Germinal center (tissue), 1 donor: Measurements from ENCODE around the gene PLXNB3.
"Not testable (repeated sequence)": the region's sequence is repeated elsewhere in the genome, so short reads cannot be mapped to it uniquely, and the experiment has no call there.

ENCODE experiments used
- DNase-seq: peaks from one replicate; pipeline ENCODE4 v3.0.0; 2012; ENCODE audit warnings: mixed read lengths, low spot score

Gene PLXNB3

DNA sequence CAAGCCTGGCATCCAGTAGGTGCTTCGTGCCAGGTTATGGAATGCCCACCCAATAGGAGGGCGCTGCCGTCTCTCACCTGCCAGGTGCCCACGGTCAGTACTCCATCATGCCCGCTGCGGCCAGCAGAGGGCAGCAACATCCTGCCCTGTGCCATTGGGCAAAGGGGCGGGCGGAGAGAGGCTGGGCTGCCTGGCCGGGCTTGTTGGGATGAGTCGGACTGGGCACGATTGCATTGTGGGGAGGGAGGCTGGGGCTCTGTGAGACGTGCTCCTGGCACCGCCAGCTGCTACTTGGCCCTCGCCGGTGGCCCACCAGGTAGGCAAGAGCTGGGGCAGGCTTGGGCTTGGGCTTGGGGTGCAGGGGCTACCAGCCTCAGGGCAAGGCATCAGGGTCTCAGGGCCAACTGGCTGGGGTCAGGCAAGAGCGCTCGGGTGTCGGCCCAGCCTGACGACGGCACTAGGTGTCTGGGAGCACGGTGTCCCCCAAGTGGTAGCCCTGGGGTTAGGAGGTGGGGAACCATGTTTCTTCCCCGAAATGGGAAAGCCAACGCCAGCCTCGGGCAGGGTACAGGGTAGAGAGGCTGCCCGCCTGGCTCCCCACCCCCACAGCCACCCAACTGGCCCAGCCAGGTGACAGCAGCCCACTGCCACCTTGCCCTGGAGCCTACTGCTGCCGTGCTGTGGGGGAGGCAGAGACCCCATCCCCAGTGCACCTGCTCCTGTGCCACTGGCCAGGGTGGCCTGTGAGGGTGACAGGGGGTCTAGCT is at the start of gene PLXNB3:
PLXNB3 (plus strand) TSS at position 261 of the 767 bp plus-strand sequence. CDS start 1,287 bp downstream, outside the sequence.
- DNase-seq = peak; percentile 74

DNA sequence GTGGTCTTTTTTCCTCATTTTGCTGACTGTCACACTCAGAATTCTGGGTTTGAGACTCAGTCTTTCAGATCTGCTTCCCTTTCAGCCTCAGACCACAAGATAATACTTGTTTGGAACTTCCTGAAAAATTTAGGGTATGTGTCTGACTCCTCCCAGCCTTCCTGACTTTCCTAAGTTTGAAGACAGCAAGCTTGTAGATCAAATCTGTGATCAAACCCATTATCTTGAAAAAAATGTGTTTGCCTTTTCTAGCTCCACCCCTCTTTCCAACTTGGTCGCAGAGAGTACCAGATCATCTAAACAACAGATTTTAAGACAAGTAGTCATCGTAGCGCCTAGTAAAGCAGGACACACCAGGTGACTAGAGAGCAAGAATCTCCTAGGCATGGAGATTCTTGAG is 49.8 kb upstream of the PLXNB3 start:
- no peak for DNase-seq

DNA sequence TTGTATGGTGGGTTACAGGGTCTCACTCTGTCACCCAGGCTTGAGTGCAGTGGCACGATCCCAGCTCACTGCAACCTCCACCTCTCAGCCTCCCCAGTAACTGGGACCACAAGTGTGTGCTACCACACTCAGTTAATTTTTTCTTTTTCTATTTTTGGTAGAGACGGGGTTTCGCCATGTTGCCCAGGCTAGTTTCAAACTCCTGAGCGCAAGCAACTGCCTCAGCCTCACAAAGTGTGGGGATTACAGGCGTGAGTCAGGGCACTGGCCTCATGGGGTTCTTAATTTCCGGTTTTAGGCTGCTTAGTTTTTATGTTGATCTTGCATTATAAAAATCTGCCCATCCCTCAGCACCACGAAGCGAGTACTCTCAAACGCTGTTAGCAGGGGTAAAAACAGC is 46.6 kb upstream of the PLXNB3 start:
- no peak for DNase-seq

DNA sequence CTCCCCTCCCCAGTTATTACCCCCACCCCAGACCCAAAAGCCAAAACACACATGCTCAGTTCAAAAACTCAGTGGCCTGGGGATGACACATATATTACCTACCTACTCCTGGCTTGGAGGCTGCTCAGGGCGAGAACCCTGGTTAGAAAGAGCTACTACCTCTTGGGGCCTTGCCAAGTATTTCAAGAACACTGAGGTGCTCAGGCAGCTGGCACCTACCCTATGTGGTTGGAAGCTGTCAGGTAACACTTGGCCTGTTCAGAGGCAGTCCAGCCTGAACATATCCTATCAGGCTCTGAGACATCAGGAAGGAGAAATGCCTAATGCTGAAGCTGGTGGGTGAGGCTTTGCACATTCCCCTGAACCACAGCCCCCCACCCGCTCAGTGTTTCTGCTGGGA is 44.8 kb upstream of the PLXNB3 start:
- no peak for DNase-seq

DNA sequence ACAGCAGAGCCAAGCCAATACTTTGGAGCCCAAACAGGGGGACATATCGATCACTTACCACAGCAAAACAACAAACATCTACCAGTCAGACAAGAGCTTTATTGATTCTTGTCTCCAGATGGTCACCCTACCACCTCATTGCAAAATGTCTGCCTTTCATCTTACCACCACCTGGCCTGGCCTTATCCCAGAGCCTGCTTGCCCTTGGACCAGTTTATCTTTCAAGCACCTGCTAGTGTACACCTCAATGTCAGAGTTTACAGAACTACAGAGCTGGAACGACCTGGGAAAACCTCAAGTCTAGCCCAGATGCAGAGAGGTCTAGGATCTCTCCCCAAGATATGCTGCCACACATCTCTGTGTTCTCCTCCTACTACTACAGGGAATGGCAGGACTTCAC is 44.3 kb upstream of the PLXNB3 start:
- no peak for DNase-seq

DNA sequence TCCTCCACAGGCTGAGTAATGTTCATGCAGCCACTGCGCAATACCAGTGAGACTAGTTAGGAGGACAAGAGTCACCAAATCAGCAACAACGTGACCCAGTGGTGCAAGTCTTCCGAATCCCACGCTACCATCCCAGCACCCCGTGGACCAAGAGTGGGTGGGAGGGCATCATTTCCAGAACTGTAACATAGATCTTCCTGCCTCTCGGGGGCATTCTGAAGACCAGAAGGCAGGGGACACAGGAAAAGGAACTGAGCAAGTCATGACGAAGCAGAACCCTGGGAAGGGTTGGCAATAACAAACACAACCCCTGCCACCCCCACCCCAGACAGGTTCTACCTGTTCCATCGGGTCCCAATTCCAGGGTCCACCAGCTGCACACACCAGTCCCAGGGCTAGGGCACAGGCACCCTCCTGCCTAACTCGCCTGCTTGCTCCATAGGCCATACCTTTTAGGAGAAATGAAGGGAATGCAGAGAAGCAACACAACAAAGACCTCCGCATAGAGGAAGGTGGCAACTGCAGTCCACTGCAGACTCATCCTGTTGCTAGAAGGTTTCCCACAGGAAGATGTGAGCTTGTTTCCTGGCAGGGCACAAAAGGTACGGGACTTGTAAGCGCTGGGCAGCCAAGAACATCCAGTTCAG is 41.2 kb upstream of the PLXNB3 start:
- DNase-seq = no peak

DNA sequence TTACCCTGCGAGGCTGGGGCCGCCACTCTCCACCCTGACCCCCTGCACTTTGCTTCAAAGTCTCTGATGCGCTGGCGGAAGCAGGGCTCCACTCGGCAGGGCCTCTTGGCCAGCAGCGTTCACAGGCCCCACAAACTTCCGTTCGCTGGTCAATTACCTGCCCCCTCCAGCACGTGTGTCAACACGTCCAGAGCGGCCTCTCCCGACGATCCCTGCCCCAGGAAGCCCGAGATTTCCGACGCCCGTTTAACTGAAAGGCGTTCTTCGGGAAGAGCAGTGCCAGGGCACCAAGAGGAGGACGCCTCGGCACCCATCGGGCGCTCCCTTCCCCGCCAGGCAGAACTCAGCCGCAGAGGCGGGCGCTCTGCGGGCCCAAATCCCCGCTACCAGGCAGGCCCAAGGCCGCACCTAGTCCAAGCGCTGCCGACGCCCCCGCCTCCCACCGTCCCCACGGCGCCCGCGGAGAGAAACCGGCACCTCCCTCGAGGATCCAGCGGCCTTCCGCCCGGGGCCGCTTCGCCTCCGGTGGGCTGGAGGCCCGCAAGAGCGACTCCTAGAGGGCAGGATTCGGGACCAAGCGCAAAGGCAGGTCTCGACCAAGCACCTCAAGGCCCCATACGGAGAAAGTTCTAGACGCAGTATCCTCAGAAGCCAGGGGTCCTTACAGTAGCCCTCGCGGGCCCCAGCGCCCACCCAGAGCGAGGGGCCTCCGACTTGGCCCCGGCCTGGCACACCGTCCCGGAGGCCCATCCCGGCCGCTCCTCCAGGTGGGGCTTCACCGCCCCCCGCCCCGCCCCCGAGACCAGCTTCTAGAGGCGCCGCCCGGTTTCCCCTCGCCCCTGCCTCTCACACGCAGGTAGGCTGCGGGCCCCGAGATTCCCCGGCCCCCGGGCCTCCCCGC is 40.4 kb upstream of the PLXNB3 start:
- DNase-seq = peak; percentile 58

DNA sequence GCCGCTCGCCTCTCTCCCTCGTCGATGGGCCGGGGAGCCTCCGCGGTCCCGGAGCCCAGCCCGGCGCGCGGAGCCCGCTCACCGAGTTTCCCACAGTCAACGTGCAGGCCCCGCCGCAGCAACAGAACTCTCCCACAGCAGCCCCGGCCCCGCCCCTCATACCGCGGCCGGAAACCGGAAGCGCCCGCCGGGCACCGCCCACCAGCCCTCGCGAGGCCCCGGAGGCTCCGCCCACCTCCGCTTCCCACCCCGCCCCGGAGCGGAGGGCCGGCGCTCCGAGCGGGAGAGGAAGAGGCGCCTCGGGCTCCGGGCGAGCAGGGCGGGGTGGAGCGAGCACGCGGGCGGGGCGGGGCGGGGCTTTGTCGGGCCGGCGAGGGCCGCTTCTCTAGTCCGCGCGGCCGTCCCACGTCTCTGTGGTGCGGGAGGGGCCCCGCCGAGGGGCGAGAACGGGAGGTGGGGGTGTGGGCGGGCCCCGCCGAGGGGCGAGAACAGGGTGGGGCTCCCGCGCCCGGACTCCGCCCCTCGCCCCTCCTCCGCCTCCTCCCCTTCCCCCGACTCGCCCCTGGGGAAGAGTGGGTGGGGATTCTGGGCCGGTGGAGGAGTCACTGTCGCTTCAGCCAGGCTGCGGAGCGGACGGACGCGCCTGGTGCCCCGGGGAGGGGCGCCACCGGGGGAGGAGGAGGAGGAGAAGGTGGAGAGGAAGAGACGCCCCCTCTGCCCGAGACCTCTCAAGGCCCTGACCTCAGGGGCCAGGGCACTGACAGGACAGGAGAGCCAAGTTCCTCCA is 39.6 kb upstream of the PLXNB3 start, which contains the start of the genes ABCD1 and BCAP31:
ABCD1 (plus strand) TSS at position 605 of the 787 bp plus-strand sequence. CDS start 411 bp downstream, outside the sequence.
BCAP31 (minus strand) TSS at position 136 of the 787 bp plus-strand sequence. CDS start 1,143 bp downstream, outside the sequence.
- peak; percentile 93 for DNase-seq

DNA sequence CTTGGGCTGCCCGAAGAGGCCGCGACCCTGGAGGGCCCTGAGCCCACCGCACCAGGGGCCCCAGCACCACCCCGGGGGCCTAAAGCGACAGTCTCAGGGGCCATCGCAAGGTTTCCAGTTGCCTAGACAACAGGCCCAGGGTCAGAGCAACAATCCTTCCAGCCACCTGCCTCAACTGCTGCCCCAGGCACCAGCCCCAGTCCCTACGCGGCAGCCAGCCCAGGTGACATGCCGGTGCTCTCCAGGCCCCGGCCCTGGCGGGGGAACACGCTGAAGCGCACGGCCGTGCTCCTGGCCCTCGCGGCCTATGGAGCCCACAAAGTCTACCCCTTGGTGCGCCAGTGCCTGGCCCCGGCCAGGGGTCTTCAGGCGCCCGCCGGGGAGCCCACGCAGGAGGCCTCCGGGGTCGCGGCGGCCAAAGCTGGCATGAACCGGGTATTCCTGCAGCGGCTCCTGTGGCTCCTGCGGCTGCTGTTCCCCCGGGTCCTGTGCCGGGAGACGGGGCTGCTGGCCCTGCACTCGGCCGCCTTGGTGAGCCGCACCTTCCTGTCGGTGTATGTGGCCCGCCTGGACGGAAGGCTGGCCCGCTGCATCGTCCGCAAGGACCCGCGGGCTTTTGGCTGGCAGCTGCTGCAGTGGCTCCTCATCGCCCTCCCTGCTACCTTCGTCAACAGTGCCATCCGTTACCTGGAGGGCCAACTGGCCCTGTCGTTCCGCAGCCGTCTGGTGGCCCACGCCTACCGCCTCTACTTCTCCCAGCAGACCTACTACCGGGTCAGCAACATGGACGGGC is 38.8 kb upstream of the PLXNB3 start:
- peak; percentile 39 for DNase-seq

DNA sequence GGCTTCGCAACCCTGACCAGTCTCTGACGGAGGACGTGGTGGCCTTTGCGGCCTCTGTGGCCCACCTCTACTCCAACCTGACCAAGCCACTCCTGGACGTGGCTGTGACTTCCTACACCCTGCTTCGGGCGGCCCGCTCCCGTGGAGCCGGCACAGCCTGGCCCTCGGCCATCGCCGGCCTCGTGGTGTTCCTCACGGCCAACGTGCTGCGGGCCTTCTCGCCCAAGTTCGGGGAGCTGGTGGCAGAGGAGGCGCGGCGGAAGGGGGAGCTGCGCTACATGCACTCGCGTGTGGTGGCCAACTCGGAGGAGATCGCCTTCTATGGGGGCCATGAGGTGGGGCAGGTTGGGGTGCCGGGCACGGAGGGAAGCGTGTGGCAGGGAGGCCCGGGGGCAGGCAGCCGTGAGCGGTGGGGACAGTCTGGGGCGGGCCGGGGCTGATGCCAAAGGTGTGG is 38.2 kb upstream of the PLXNB3 start:
- DNase-seq = no peak

DNA sequence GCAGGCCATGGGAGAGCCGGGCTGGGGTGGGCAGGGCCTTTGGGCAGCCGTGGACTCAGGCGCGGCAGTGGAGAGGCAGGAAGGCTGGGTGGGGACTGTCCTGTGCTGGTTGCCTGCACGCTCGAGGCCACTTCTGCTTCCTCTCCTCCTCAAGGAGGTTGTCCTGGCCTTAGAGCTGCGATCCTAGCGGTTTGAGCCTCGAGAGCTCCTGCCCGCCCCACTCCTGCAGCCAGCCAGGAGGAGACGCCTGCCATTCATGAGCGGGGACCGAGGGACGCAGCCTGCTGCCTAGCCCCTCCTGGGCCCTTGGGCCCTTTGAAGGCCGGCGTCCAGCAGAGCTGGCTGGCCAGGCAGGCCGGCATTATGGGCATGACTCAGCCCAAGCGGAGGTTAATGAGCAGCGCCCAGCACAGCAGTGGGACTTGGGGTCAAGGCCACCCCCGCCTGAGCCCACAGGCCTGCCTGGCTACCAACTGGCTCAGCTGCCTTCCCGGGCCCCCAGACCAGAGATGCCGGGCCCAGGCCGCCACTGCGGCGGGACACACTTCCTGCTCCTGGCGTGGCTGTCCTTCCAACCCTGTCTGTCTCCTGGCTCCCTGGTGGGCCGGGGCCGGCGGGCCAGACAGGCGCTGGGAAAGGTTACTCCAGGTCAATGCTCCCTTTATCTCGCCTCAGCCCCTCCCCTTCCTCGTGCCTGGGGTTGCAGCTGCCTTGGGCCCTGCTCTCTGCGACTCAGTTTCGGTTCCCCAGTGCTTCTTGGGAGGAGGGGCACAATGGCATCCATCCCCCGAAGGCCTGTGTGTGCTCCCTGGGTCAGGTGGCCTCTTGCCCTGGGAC is 37.5 kb upstream of the PLXNB3 start:
- peak; percentile 82 for DNase-seq

DNA sequence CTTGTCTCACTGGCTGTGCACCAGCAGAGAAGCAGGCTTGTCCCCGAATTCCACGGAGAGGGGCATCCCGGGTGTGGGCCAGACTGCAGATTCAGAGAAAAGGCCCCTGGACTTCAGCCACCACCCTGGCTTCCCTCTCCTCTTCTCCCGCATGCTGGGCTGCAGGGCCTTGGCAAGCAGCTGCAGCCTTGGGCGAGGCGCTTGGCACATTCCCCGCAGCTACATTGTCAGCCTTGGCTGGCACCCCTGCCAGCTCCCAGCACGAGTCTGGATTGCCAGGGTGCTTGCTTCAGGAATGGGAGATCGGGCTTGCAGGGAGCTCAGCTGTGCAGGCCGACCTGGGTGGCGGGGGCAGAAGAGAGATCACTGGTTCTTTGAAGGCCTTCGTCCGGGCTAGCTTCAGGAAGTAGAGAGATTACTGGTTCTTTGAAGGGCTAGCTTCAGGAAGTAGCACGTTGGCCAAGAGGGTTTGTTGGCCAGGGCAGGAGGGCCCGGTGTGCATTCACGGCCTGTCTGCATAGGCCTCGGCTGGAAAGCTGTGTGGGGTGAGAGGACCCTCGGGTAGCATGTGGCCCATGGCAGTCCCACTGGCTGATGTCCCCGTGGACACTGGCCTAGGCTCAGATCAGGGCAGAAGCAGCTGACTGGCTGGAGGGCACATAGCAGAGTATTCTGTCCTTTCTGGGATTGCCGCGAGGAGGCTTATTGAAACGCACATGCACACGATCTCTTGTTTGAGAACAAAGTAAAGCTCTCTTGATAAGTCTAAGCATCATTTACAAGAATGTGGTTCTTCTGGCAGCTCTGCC is 36.7 kb upstream of the PLXNB3 start:
- DNase-seq = no peak

DNA sequence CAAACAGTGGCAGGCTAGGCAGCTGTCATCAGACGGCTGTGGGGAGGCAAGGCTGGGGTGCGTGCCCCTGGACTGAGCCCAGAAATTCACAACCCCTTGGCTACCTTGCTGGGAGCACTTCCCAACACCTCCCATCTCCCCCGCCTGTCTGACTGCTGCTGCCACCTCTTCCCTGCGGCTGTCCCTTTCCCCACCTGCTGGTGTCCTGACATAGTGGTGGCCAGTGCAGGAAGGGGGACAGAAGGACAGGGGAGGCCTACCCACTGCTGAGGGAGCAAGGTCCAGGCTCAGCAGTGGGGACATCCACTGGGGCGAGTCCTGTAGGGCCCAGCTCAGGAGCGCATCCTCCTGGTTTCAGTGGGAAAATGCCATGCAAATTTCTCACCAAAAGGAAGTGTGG is 36.0 kb upstream of the PLXNB3 start:
- no peak for DNase-seq

DNA sequence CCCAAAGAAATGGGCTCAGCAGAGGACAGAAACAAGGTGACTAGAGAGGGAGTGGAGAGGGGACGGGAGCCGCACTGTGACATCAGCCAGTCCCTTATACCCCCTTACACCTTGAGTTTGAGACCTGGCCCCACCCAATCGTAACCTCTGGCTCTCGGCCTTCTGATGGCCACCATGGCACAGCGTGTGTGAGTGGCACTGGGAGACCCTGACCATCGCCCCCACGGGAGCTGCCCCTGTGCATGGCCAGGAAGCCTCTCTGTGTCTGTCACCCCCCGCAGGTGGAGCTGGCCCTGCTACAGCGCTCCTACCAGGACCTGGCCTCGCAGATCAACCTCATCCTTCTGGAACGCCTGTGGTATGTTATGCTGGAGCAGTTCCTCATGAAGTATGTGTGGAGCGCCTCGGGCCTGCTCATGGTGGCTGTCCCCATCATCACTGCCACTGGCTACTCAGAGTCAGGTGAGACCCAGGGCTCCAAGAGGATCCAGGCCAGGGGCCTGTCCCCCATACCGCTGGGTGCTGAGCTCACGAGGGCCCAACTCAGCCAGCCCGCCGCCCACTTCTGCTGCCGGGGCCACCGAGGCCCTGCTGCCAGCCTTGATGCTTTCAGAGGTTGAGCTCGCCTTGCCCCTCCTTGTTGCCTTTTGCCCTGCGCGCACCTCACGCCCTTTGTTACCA is 35.0 kb upstream of the PLXNB3 start:
- DNase-seq = no peak

DNA sequence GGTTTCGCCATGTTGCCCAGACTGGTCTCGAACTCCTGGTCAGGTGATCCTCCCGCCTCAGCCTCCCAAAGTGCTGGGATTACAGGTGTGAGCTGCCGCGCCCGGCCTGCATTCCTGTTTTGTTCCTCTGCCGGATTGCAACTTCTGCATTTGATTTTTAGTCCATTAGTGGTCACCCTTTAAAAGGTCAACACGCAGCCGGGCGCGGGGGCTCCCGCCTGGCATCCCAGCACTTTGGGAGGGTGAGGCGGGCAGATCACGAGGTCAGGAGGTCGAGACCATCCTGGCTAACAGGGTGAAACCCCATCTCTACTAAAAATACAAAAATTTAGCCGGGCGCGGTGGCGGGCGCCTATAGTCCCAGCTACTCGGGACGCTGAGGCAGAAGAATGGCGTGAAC is 33.9 kb upstream of the PLXNB3 start:
- DNase-seq = not testable (repeated sequence)

DNA sequence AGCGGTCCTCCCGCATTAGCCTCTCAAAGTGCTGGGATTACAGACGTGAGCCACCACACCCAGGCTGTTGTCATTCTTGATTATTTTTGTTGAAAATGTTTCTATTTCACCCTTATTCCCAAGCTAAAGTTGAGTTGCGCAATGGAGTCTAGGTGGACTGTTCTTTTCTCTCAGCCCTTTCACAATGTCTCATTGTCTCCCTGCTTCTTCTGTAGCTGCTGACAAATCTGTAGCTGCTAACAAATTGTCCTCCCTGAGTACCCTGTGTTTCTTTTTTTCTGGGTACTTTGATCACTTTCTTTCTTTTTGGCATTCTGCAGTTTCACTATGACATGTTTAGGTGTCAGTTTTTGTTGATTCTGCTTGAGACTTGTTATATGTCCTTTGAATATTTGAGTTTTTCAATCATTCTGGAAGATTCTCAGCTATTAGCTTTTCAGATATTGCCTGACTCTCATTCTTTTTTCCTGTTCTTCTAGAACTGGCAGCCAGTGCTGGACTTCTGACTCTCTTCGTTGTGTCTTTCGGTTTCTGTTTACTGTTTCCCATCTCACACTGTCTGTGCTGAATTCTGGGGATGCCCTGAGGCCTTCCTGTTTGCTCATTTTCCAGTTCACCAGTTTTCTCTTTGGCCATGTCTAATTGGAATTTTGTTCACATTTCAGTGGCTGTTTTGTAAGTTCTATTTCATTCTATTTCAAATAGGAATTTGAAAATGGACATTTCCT is 32.8 kb upstream of the PLXNB3 start:
- DNase-seq = no peak

DNA sequence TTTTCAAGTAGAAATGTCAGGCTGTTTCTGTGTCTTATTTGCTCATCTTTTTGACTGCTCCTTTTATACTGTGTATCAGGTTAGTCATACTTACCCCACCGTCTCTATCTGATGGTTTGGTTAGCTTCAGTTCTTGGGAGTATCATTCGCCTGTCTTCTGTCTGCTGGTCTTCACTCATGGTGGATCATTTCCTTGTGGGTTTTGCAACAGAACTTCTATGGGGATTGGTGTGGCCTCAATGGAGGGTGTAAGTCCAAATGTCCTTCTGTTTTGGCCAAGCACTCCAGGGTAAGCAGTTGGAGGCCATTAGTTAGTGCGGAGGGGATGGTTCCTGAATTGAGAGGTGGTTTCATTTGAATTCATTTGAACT is 32.2 kb upstream of the PLXNB3 start:
- DNase-seq = no peak

DNA sequence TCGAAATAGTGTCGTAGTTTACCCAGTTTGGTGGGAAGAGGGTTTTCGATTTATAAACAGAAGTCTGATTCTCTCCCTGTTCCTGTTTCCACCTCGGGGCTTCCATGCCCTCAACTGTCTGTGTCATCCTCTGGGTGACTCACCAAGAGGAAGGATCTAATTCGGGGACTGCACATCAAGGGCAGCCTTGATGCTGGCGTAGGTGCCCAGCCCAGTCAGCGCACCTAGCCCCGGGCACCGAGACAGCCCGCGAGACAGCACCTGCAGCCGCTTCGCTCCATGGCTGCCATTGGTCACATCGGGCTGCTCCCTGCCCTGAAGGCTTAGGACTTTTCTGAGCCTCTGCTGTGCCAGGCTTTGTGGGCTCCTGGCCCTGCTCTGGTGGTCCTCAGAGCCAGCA is 31.6 kb upstream of the PLXNB3 start:
- no peak for DNase-seq
